Muscle of leg (tissue), 11 donors: ENCODE data around the gene C7orf25. TPM values are rescaled to one million over a fixed set of nuclear protein-coding genes. Genes with fewer than 3 reads are reported as not detected.
A peak's percentile ranks its signal among the peaks of the same experiment; 100 is the strongest.

Source experiments
- DNase-seq: peaks from one replicate; pipeline ENCODE4 v3.0.0; 2013
- H3K27ac ChIP-seq: one replicate; pipeline ENCODE4 v1.5.1; 2013; ENCODE audit warnings: mild to moderate bottlenecking, low read length, control low read depth
- H3K27me3 ChIP-seq: one replicate; pipeline ENCODE4 v1.6.1; 2013; ENCODE audit warnings: low read length; ENCODE audit not compliant: control insufficient read depth, insufficient read depth
- H3K36me3 ChIP-seq: one replicate; pipeline ENCODE4 v1.6.1; 2013; ENCODE audit warnings: low read length; ENCODE audit not compliant: control insufficient read depth, insufficient read depth
- H3K4me1 ChIP-seq: one replicate; pipeline ENCODE4 v1.6.1; 2013; ENCODE audit warnings: low read length; ENCODE audit not compliant: control insufficient read depth, insufficient read depth
- H3K4me3 ChIP-seq: one replicate; pipeline ENCODE4 v1.5.1; 2013; ENCODE audit warnings: low read length, control low read depth
- H3K9me3 ChIP-seq: replicated peaks from 2 replicates; pipeline ENCODE4 v1.6.1; 2013; ENCODE audit warnings: low read depth, low read length; ENCODE audit not compliant: control insufficient read depth
- WGBS: methylation state at CpG from one replicate; pipeline ENCODE4 v1.1.5; 2013; ENCODE audit warnings: missing lambda C conversion rate; ENCODE audit not compliant: insufficient coverage; 5-methylcytosine and 5-hydroxymethylcytosine counted together
- polyA plus RNA-seq, 8 donors: library from polyadenylated mRNA; unstranded; fragments of 120-200 nt; gene quantifications; one replicate each; pipeline versions ENCODE4 v1.2.1 to v1.2.3, GENCODE V29; 2013; ENCODE audit warnings: inconsistent platforms in 1 of 8, low replicate concordance in 1 of 8; ENCODE audit not compliant: insufficient read length in 8 of 8, insufficient read depth in 1 of 8
- total RNA-seq: library from RNA; stranded (reverse); fragments of 120-200 nt; gene quantifications from one replicate; pipeline ENCODE4 v1.2.4, GENCODE V29; 2013

C7orf25 gene
- total and polyA plus RNA-seq, 9 donors = 1.2 to 2.2 (median 1.7) TPM

DNA sequence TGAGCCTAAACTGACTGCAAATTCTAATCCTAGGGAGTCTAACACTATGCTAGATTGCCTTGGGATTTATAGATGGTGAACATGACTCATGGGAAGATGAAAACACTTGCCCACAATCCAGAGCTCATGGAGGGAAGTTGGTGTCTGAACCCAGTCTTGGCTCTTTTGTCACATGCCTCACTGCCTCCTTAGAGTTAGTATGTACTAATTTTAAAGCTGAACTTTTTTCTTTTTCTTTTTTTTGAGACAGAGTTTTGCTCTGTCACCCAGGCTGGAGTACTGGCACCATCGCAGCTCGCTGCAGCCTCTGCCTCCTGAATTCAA lies 34.7 kb upstream of the C7orf25 start:
- H3K9me3 ChIP-seq = no peaks in the 10 kb centered on the region
- no peak overlapping the region for H3K4me3 ChIP-seq
- H3K4me1 ChIP-seq = no peaks in the 10 kb centered on the region
- no peak overlapping the region for H3K27ac ChIP-seq
- no peak for DNase-seq
- no CpG with 5 or more reads among the region's 2 CpGs for WGBS
- no peaks in the 10 kb centered on the region for H3K27me3 ChIP-seq
- H3K36me3 ChIP-seq = no peaks in the 10 kb centered on the region

DNA sequence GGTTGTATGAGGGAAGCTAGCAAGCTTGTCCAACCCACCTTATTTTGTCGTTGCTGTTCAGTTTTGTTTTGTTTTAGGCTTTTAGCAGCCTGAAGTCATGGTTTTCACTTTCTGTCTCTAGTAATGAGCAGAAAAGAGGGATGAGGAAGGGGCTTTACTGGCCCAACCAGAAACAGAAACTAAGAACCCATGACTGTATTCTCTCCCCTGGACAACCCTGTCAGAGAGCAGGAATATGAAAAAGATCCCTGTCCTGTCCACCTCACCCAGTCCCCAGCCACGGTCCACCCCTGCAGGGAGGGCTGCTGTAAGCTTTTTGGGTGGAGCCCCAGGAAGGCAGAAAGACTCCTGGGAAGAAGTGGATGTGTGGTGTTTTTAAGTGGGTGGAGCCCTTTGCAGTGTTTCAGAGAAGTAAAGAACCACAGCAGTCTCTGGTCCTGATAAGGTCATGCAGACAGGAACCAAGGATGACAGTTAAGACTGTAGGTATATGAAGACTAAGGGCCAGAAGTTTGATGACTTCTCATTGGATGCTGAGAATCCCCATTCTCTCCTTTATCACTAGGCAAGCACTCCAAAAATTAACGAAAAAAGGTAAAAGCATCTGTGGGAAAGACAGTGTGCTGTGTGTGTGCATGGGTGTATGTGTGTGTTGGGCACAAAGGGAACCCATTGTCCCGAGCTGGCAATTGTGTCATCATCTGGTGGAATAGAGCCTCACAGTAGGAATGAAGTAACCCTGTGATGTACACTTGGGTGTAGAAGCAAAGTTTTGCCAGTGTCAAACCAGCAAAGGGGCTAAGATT lies 34.2 kb upstream of the C7orf25 start:
- H3K4me3 ChIP-seq = no peak overlapping the region
- H3K27me3 ChIP-seq = no peaks in the 10 kb centered on the region
- H3K36me3 ChIP-seq = no peaks in the 10 kb centered on the region
- H3K4me1 ChIP-seq = no peaks in the 10 kb centered on the region
- H3K9me3 ChIP-seq = no peaks in the 10 kb centered on the region
- no peak for DNase-seq
- WGBS = 63% methylated on average over 1 of the region's 4 CpGs
- H3K27ac ChIP-seq = no peak overlapping the region

DNA sequence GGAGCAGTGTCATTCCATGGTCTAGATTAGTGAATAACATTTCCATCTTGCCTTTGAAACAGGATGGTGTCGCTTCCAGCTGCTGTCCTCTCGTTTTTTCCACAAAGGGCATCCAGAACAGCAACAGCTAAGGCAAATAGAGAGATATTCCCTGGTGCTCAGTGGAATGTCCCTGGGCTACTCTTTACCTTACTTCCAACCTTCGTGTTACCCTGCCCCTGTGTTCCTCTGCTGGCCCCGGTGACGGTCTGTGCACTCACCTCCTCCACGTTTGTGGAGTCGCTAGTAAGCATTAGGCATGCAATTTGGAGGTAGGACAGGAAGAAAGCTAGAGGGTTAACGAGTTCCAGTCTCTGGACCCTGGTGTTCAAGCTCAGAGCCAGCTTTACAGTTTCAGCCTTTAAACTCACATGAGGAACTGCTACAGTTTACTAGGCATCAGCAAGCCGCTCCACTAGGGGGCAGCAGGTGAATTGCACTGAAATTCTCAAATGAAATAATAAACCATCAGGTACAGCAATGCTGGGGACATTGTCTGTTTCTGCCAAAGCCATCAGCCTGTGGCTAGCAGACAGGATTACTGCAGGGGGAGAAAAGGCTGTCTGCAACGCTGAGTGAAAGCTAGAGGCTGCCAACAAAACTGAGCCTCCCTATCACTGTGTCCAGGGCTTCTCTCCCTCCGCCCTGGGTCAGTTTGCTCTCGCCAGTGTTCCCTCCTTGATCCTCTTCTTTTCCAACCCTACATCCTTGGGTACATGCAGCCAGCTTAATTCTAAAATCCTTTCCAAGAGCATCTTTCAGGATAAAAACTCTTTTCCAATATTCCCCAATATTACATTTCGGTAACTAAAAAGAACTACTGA lies 29.3 kb upstream of the C7orf25 start:
- Histone ChIP-seq H3K36me3 (peaks cover 8% of the 10 kb centered on the region), H3K27ac (no peak overlapping the region), H3K9me3 (no peaks in the 10 kb centered on the region), H3K4me3 (no peak overlapping the region), H3K27me3 (no peaks in the 10 kb centered on the region), H3K4me1 (no peaks in the 10 kb centered on the region)
- peak; percentile 80 for DNase-seq
- WGBS = 31% methylated on average over 4 of the region's 13 CpGs

DNA sequence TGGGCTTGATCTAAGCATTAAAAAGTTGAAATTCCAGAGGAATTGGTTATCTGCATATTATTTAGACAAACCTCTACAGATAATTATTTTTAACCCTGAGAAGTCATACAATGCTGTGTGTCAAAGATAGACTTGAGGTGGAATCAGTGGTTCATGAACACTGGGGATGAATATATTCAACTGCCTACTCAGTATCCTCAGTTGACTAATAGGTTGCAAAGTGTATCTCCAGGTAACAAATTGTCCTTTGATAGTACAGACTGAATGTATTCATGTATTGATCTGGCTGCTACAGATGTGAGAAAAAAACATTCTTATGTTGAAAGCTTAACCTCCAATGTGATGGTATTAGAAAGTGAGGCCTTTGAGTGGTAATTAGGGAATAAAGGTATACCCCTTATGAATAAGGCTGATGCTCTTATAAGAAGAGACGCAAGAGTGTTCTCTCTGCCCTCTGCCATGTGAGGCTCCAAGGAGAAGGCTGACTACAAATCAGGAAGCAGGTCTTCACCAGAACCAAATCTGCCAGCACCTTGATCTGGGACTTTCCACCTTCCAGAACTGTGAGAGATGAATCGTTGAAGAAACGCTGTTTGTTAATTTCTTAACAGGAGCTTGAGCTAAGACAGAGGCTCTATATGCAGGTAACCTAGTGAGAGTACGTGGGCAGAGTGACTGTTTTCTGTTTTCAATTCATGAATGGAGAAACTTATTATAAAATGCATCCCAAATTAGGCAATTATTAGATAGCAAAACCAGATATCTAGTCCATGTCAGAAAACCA lies 27.8 kb upstream of the C7orf25 start:
- Histone ChIP-seq H3K36me3 (peaks cover 16% of the 10 kb centered on the region), H3K4me1 (no peaks in the 10 kb centered on the region), H3K4me3 (no peak overlapping the region), H3K9me3 (no peaks in the 10 kb centered on the region), H3K27ac (no peak overlapping the region), H3K27me3 (no peaks in the 10 kb centered on the region)
- no peak for DNase-seq
- WGBS = no CpG with 5 or more reads among the region's 4 CpGs

DNA sequence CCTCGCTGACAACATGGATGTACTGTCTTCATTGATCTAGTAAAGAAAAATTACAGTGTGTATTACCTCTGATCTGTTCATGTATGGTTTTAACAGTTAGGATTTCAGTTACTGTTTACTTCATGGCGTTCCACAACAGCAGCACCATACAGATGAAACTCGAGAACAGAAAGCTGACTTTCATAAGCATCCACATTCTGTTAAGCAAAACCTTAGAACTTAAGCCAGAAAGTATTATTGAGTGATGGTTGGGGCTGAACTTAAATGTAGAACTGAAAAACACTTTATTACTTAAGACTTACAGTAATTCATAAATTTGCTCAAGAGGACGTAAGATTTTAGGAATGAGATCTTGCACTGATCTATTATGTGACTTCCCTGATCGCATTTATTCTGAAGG lies 24.0 kb upstream of the C7orf25 start:
- Histone ChIP-seq H3K27ac (no peak overlapping the region), H3K4me1 (peaks cover 9% of the 10 kb centered on the region), H3K4me3 (no peak overlapping the region), H3K27me3 (no peaks in the 10 kb centered on the region), H3K9me3 (no peaks in the 10 kb centered on the region), H3K36me3 (peaks cover 16% of the 10 kb centered on the region)
- no peak for DNase-seq
- no CpG with 5 or more reads among the region's 5 CpGs for whole genome bisulfite sequencing

DNA sequence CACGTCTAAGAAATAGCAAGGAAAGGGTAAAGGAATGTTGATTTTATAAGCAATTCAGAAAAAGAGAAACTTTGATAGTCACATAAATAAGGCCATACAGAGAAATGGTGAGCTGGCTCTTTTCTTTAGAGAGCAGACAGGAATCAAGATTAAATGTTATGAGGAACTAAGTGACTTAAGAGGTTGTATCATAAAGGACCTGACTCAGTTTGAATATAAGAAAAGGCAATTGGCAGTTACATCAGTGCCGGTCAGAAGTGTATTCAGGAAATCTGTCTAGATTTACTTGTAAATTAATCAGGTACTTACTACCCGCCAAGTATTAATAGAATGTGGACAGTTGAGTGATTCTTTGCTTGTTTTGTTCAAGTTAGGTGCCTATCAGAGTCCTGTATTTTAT lies 22.4 kb upstream of the C7orf25 start:
- H3K4me1 ChIP-seq = peaks cover 15% of the 10 kb centered on the region
- no peak for DNase-seq
- no peaks in the 10 kb centered on the region for H3K27me3 ChIP-seq
- H3K4me3 ChIP-seq = no peak overlapping the region
- H3K9me3 ChIP-seq = no peaks in the 10 kb centered on the region
- H3K27ac ChIP-seq = no peak overlapping the region
- H3K36me3 ChIP-seq = peaks cover 14% of the 10 kb centered on the region
- WGBS = no CpG with 5 or more reads among the region's 3 CpGs

DNA sequence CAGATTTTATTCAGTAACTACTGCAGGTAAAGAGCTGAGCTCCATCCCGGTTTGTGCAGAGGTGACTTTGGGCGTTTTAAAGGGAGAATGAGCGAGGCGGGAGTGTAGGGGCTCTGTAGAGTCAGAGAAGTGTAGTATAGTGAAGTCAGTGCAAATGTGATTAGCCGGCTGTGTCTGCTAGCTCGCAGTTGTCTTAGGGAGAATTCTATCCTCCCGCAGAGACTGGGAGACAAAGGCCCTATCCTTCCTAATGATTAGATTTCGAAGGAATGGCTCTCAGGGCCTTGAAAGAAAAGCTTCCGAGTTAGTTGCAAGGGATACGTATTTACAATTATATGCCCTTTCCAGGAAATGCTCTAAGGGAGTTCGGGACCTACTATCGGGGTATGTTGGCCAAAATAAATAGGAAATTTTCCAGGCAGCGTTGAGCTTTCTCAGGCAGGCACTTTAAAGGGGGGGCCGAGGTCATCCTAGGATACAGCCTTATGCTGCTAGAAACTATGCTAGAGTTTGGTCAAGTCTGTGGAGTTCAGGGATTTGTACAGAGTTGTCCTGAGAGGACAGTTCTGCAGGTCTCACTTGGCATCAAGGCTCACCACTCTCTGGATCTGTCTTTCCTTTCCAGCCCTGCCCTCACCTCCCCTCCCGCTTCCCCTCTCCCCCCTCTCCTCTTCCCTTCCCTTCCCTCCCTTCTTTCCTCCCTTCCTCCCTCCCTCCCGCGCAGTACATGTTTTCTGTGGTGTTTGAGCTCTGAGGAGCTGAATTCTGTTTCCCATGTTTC lies 21.1 kb upstream of the C7orf25 start:
- peaks cover 8% of the 10 kb centered on the region for H3K36me3 ChIP-seq
- H3K27ac ChIP-seq = peak overlapping the region; percentile 89
- H3K4me1 ChIP-seq = peaks cover 15% of the 10 kb centered on the region
- peak; percentile 77 for DNase-seq
- no peaks in the 10 kb centered on the region for H3K9me3 ChIP-seq
- WGBS = 3% methylated on average over 8 of the region's 17 CpGs
- no peaks in the 10 kb centered on the region for H3K27me3 ChIP-seq
- peak overlapping the region; percentile 62 for H3K4me3 ChIP-seq

DNA sequence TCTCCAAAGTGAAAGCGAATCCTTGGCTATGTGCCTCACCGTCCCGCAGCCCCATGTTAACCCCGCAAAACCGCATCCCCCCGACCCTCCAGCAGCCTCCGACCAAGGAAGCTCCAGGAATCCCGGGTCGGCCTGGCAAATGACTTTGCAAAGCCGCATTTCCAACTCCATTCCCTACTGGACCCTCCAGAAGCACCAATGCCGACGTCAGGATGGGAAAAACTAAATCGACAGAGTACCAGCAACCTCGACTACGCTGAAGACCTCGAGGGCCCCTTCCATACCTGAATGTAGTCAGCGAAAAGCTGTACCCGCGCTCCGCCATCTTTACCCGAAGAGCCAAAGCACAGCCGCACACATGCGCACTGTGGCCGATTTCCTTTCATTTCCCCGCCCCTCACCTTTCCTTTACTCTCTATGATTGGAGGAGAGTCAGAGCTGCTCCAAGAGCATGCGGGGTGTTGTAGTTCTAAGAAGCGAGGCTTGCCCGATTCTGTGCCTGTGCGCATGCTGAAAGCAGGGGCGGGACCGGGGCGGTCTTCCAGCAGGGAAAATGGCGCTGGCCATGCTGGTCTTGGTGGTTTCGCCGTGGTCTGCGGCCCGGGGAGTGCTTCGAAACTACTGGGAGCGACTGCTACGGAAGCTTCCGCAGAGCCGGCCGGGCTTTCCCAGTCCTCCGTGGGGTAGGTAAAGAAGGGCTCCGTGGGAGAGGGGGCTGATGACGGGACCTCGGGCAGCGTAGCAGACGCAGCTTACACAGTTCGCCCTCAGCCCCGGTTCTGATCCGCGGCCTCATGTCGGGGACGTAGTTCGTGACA lies 20.2 kb upstream of the C7orf25 start, which contains the start of the genes MRPL32 and PSMA2:
Gene MRPL32 (plus strand): TSS at position 543 of the 818 bp plus-strand sequence. CDS start 11 bp downstream, at position 554.
Gene PSMA2 (minus strand): TSS at position 341 of the 818 bp plus-strand sequence. CDS start 16 bp downstream, at position 325.
- Histone ChIP-seq H3K4me3 (peak within 1 kb of the TSS; percentile 62), H3K27me3 (no peaks in the 10 kb centered on the region), H3K4me1 (peaks cover 15% of the 10 kb centered on the region), H3K9me3 (no peaks in the 10 kb centered on the region), H3K36me3 (peaks cover 8% of the 10 kb centered on the region), H3K27ac (peak within 1 kb of the TSS; percentile 89)
- peak; percentile 99 for DNase-seq
- 0% methylated on average over 42 of the region's 56 CpGs for WGBS

DNA sequence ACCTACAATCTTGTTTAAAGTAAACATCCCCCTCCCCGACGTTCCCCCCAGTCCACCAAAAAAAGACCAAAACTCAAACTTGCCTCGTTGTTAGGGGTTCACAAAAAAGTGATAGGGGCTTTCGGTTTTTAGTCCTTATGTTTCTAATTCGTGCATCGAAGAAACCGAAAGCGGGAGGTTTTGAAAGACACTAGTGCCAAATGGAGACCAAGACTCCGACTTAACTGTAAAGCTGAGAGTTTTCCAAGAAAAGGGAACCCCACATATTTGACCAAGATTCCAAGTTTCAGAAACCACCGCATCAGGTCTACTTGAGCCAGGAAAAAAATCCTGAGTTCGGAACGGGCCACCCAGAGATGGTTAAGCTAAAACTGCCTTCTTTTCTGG lies 19.6 kb upstream of the C7orf25 start:
- Histone ChIP-seq H3K4me1 (peaks cover 15% of the 10 kb centered on the region), H3K4me3 (peak overlapping the region; percentile 62), H3K36me3 (peaks cover 8% of the 10 kb centered on the region), H3K27ac (peak overlapping the region; percentile 77), H3K27me3 (no peaks in the 10 kb centered on the region), H3K9me3 (no peaks in the 10 kb centered on the region)
- DNase-seq = peak; percentile 35
- WGBS = 0% methylated on average over 4 of the region's 12 CpGs
